Activated T-cell treated with anti-CD3 and anti-CD28 coated beads for 1 hour (primary cell): ENCODE data around the gene PHF20.
"Not testable (repeated sequence)": the region's sequence is repeated elsewhere in the genome, so short reads cannot be mapped to it uniquely, and the experiment has no call there.

Experiments
- DNase-seq: peaks from one replicate; pipeline ENCODE4 v3.0.0-alpha.2; 2020; ENCODE audit warnings: low read depth

The PHF20 gene

DNA sequence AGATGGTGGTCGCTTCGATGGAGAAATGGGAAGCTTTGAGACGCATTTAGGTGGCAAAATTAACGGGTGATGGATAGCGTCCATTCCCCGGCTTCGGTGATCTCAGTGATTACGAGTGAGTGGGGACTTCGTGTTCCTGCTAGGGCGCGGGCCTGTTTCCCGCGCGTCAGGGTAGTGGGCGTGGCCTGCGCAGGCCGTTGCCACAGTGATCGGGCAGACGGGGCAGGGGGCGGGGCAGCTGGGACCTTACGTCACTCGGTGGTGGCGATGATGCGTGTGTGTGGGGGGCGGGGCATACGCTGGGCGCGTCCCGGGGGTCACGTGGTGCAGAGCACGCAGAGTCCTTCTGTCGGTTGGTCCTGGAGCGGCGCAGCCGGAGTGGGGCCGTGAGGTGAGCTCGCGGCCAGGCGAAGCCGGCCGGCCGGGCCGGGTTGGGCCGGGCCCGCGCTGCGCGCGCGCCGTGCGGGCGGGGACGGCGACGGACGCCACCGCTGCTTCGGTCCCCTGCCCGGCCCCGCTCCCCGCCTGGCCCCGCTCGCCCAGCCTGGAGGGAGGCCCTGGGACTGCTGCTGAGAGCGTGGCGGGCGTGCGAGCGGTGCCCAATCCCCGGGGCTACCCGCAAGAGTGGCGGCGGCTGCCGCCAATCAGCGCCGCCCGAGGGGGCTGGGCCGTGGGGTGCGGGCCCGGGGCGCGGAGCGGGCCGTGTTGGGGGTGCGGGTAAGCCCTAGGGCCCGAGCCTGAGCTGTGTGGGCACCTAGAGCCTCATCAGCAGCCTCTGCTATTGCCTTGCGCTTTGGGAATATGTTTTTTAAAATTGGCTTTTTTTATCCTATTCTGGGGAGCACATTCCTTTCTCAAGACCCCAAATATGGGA lies at the start of gene PHF20:
PHF20 (plus strand) TSS at position 327 of the 874 bp plus-strand sequence. CDS start 29,508 bp downstream, outside the sequence.
- DNase-seq = peak; percentile 100

GRCh38 chr20:35723275-35723639 lies 48.6 kb upstream of the PHF20 start:
- not testable (repeated sequence) for DNase-seq

GRCh38 chr20:35723652-35724320 lies 48.0 kb upstream of the PHF20 start:
- not testable (repeated sequence) for DNase-seq

DNA sequence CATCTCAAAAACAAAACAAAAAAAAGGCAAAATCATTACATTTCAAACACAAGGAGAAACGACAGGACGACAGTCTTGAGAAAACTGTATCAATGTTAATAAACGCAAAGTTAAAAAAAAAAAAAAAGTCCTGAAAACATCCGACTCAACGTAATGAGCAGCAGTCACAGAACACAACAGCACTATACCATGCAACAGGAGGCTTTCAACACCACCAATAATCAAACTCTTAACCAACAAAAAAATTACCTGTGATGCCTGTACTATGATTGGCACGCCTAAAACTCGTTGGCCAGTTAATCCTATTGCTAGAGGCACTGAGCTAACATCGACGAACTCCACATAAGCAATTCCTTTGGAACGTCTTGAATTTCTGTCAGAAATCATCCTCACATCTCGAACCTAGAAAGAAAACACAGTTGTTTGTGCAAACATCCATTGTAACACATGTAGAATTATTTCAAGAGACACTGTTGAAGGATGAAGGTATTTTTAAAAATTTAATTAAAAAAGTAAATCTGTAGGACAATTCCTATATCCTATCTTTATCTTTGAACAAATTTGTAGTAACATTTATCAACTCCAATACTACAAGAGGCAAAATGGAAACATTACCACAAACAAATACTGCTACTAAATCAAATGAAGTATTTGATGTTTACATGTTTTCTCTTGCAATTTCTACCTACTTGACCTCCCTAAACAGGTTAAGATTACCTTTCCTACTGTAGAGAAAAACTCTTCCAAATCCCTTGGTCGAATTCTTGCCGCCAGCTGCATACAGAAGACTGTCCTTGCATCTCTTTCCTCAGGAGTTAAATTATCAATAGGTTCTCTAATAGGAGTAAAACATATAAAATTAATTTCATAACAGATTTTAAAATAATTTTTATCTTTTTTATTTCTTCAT lies 47.2 kb upstream of the PHF20 start:
- DNase-seq = no peak

DNA sequence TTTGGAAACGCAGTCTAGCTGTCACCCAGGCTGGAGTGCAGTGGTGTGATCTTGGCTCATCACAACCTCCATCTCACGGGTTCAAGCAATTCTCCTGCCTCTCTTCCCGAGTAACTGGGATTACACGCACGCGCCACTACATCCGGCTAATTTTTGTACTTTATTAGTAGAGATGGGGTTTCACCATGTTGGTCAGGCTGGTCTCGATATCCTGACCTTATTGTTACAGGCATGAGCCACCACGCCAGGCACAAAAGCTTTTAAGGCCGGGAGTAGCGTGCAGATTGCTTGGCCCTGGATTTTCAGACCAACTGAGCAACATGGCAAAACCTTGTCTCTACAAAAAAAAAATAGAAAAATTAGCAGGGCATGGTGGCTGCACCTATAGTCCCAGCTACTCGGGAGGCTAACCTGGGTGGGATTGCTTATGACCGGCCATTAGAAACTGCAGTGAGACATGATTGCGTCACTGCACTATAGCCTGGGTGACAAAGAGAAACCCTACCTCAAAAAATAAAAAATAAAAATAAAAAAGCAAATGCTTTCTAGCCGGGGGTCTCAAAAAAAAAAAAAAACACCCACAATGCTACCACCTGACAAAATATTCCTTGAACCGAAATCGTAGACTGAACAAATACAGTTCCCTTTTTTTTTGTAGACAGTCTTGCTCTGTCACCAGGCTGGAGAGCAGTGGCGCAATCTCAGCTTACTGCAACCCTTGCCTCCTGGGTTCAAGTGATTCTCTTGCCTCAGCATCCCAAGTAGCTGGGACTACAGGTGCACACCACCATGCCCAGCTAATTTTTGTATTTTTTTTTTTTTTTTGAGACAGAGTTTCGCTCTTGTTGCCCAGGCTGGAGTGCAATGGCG lies 44.7 kb upstream of the PHF20 start:
- no peak for DNase-seq

GRCh38 chr20:35729283-35729807 lies 42.5 kb upstream of the PHF20 start:
- no peak for DNase-seq

- DNase-seq = no peak
These were observed 41.8 kb upstream of the PHF20 start for GRCh38 chr20:35729836-35730582.

DNA sequence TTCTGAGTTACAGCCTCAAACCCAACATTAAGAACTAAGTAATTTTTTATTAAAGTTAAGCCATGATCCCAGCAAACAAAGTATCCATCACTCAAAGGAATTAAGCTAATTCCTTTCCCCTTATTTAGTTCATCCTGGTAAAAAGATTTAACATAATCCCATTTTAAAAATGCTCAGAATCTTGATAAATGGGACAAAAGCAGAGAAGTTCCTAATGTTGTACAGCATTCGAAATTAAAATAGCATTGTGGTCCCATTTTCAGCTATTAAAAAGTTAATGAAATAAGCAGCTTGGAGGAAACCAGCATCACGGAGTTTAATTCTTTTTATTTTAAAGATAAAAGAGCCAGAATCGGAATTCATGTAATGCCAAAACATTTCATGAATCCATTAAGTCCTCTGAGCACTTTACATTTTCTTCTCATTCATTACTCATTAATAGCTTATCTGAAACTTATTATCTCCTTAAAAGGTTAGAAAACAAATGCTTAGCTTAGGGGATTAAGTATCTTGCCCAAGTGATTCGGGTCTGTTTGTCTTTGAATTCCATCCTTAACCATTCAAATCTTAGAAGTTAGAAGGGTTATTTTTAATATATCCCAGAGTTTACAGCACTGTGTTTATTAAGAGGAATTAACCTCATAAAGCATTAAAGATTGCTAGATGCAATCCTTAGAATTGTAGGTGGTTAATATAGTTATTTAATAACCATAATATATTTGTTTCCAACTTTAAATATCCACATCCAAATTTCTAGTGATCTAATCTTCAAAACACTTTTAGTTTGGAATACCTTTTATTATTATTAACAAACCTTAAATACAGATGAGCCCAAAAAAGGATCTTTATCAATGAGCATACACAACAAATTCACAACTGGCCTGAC lies 41.0 kb upstream of the PHF20 start:
- no peak for DNase-seq

DNA sequence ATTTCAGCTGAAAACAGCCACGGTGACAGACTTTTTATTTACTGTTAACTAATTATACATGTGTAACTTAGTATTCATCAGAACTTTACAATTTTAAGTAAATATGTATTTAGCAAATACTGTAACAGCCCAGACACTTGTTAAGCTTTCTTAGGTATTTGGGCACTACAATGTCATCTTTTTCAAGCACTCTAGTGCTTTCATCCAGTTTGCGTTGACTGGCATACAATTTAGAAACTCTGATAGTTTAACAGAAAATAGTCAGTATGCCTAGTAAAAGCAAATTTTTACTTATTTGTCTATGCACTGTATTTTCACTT lies 40.4 kb upstream of the PHF20 start:
- no peak for DNase-seq

- DNase-seq = no peak
These were observed 39.8 kb upstream of the PHF20 start for GRCh38 chr20:35731862-35732643.

- DNase-seq = no peak
These were observed 39.2 kb upstream of the PHF20 start for GRCh38 chr20:35732644-35732982.

DNA sequence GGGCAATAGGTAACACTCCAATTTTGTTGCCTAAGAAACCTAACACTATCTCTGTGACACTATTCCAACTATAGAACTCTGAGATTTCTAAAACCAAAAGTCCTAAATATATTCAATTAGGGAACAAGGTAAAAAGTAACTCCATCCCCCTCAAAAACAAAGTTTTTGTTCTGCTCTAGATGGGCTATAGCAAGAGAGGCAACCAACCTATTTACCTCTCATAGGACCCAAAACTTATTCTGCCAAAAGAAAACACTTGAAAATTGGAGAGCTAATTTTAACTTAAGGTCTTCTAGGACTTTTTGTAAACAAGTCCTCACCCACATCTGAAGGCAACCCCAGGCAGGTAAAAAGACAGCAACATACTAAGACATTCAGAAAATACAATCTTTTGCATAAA lies 37.4 kb upstream of the PHF20 start:
- DNase-seq = no peak

GRCh38 chr20:35734777-35735649 lies 36.8 kb upstream of the PHF20 start:
- DNase-seq = no peak

GRCh38 chr20:35735826-35736470 lies 35.9 kb upstream of the PHF20 start:
- no peak for DNase-seq

DNA sequence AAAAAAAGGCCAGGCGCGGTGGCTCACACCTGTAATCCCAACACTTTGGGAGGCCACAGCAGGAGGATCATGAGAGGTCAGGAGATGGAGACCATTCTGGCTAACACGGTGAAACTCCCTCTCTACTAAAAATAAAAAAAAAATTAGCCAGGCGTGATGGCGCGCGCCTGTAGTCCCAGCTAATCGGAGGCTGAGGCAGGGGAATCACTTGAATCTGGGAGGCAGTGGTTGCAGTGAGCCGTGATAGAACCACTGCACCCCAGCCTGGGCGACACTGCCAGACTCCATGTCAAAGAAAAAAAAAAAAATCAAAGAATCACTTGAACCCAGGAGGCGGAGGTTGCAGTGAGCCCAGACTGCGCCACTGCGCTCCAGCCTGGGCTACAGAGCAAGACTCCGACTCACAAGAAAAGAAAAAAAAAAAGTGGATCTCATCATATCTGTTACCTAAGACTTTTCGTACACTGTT lies 33.9 kb upstream of the PHF20 start:
- DNase-seq = no peak

GRCh38 chr20:35738410-35739179 lies 33.2 kb upstream of the PHF20 start:
- DNase-seq = no peak
